HepG2 (cell line): ENCODE data around the gene KRTAP5-6. TPM values are rescaled to one million over a fixed set of nuclear protein-coding genes. Genes with fewer than 3 reads are reported as not detected.

Experiments
- ASH2L ChIP-seq: fragments of 300-600, 200-600 bp; sonication (generic); IDR thresholded peaks from 2 replicates; pipeline ENCODE4 v1.7.0; 2017; ENCODE audit warnings: low read depth, mild to moderate bottlenecking, moderate library complexity, mixed read lengths, low read length; ENCODE audit not compliant: insufficient read length
- BCL6 ChIP-seq: IDR thresholded peaks from 2 replicates; pipeline ENCODE4 v1.6.1; 2016; ENCODE audit warnings: missing genetic modification reagents, missing compliant biosample characterization
- CAMTA2 ChIP-seq: sonication (generic); formaldehyde crosslinking; IDR thresholded peaks from 2 replicates; pipeline ENCODE4 v1.4.0; 2020; ENCODE audit warnings: mild to moderate bottlenecking, missing genetic modification reagents, borderline replicate concordance
- GATAD2A ChIP-seq: IDR thresholded peaks from 2 replicates; pipeline ENCODE4 v1.6.1; 2016
- HDAC1 ChIP-seq: sonication (generic); formaldehyde crosslinking; IDR thresholded peaks from 2 replicates; pipeline ENCODE4 v1.5.1; 2020; ENCODE audit warnings: mild to moderate bottlenecking, missing genetic modification reagents
- HNF4G ChIP-seq, 2 experiments: sonication (generic) in 1 of 2; formaldehyde crosslinking in 1 of 2; IDR thresholded peaks; 2 replicates each; pipeline versions ENCODE4 v1.4.0 to v1.6.1; 2011 to 2020; ENCODE audit warnings: borderline replicate concordance in 2 of 2, low read depth in 2 of 2, mild to moderate bottlenecking in 2 of 2, low read length in 1 of 2, missing genetic modification reagents in 1 of 2, moderate library complexity in 1 of 2
- HOXD1 ChIP-seq: sonication (generic); formaldehyde crosslinking; IDR thresholded peaks from 2 replicates; pipeline ENCODE4 v1.5.0; 2020; ENCODE audit warnings: missing genetic modification reagents
- ISL2 ChIP-seq: sonication (generic); formaldehyde crosslinking; IDR thresholded peaks from 2 replicates; pipeline ENCODE4 v1.5.0; 2020; ENCODE audit warnings: missing genetic modification reagents
- KLF6 ChIP-seq: IDR thresholded peaks from 2 replicates; pipeline ENCODE4 v1.8.0; 2016; ENCODE audit warnings: missing biosample characterization, missing genetic modification reagents
- KMT2B ChIP-seq: IDR thresholded peaks from 2 replicates; pipeline ENCODE4 v1.6.1; 2016; ENCODE audit warnings: missing genetic modification reagents, missing compliant biosample characterization
- MEF2D ChIP-seq: sonication (generic); formaldehyde crosslinking; IDR thresholded peaks from 2 replicates; pipeline ENCODE4 v1.5.1; 2020; ENCODE audit warnings: mild to moderate bottlenecking, missing genetic modification reagents
- PHF21A ChIP-seq: sonication (generic); formaldehyde crosslinking; IDR thresholded peaks from 2 replicates; pipeline ENCODE4 v1.5.0; 2020; ENCODE audit warnings: mild to moderate bottlenecking, missing genetic modification reagents
- SP5 ChIP-seq: IDR thresholded peaks from 2 replicates; pipeline ENCODE4 v1.6.1; 2016; ENCODE audit warnings: low read depth, borderline replicate concordance
- SPEN ChIP-seq: sonication (generic); formaldehyde crosslinking; IDR thresholded peaks from 2 replicates; pipeline ENCODE4 v1.5.1; 2020; ENCODE audit warnings: low read depth, mild to moderate bottlenecking, missing genetic modification reagents
- TEAD3 ChIP-seq: optimal IDR thresholded peaks from 2 replicates; pipeline ENCODE3; 2016; ENCODE audit warnings: borderline replicate concordance
- ZNF264 ChIP-seq: sonication (generic); formaldehyde crosslinking; IDR thresholded peaks from 2 replicates; pipeline ENCODE4 v1.4.0; 2020; ENCODE audit warnings: missing genetic modification reagents
- polyA plus RNA-seq, 8 experiments: library from polyadenylated mRNA; depleted of rRNA in 3 of 8; stranded (reverse) in 7 of 8; unstranded in 1 of 8; fragments of >200 nt; fragmentation: Illumina TruSeq in 4 of 8; extraction: Trizol in 4 of 8; gene quantifications; 2 replicates each; pipeline versions ENCODE4 v1.2.1 to v1.2.3, GENCODE V29; 2011 to 2016; ENCODE audit warnings: low read depth in 4 of 8, missing spikeins in 1 of 8, mixed read lengths in 1 of 8; ENCODE audit not compliant: insufficient read depth in 1 of 8
- total RNA-seq, 5 experiments: library from RNA; depleted of rRNA; stranded (reverse); fragments of >200 nt; fragmentation: Illumina TruSeq; extraction: Trizol; gene quantifications; 2 replicates each; pipeline ENCODE4 v1.2.3, GENCODE V29; 2016; ENCODE audit warnings: low read depth in 1 of 5
- TF ChIP-seq, protein P1 (sequence below): sonication (generic); formaldehyde crosslinking; conservative IDR thresholded peaks from 2 replicates; pipeline ENCODE4 v1.4.0; 2020; ENCODE audit warnings: mild to moderate bottlenecking, missing genetic modification reagents, moderate library complexity
- TF ChIP-seq, protein P2 (sequence below): IDR thresholded peaks from 2 replicates; pipeline ENCODE4 v1.4.0; 2020; ENCODE audit warnings: mild to moderate bottlenecking, missing genetic modification reagents
- TF ChIP-seq, protein P3 (sequence below): sonication (generic); formaldehyde crosslinking; IDR thresholded peaks from 2 replicates; pipeline ENCODE4 v1.4.0; 2020; ENCODE audit warnings: missing genetic modification reagents
- TF ChIP-seq, protein P4 (sequence below): sonication (generic); formaldehyde crosslinking; conservative IDR thresholded peaks from 2 replicates; pipeline ENCODE4 v1.4.0; 2020; ENCODE audit warnings: missing genetic modification reagents

KRTAP5-6 gene
- total and polyA plus RNA-seq, 2 of the 13 experiments (the other 11 are each of a cell fraction or from before 2014, with no cell fraction given) = not detected

DNA sequence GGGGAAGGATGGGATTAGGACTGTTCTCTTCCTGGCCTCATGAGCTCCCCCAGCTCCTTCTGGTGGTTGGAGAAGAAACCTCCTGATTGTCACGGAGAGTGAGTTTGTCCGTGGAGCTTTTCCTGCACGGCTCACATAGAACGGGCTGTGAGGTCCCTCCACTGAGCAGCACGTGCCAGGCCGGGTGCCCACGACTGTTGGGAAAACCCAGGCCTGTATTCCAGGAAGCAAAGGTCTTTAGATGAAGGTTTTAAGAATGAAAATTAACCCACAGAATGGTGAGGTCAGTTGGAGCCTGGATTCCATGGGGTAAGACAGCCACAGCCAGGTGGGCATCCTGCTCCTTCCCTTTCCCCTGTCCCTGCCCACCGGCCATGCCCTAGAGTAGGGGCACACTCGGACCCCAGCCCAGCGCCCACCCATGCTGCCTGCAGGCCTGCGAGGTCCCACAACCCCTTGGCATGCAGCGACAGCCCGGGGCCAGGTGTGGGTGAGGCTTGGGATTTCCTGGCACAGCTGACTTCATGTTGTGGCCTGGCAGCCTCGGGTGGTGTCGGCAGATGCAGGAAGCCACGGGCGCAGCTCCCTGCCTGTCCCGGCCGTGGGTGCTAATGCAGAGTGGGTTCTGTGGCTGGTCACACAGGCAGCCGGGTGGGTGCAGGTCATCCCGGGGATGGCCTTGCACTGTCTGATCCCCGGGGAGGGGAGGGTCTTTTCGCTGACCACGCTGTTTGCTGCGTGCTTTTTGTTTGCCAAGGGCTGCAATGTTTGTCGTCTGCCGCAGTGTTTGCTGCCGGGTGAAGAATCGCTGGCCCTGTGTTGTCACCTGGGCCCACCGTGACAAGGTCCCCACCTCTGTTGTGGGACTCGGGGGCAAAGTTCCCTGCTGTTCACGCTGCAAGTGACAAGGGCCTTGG lies 7.5 kb upstream of the KRTAP5-6 start (continued):
- TF ChIP-seq CAMTA2 (CRISPR knock-in tag) (peak; percentile 16; the same call in 1 of the 2 replicates), HDAC1 (CRISPR knock-in tag) (peak; percentile 93), GATAD2A (CRISPR knock-in tag) (peak; percentile 97), ASH2L (peak; percentile 15), SP5 (peak; percentile 98), PHF21A (CRISPR knock-in tag) (peak; percentile 89), BCL6 (CRISPR knock-in tag) (peak; percentile 89), SPEN (peak; percentile 66), KLF6 (CRISPR knock-in tag) (peak; percentile 93), ZNF264 (CRISPR knock-in tag) (peak; percentile 83; the same call in 1 of the 2 replicates), ISL2 (CRISPR knock-in tag) (peak; percentile 97), KMT2B (CRISPR knock-in tag) (peak; percentile 63; the same call in 1 of the 2 replicates), HNF4G (IDR thresholded peaks at IDR 0.05; ENCODE audit: borderline replicate concordance, low read depth, low read length) (peak; percentile 90), HNF4G (CRISPR knock-in tag; IDR thresholded peaks at IDR 0.05; ENCODE audit: borderline replicate concordance, low read depth) (peak; percentile 98), HOXD1 (peak; percentile 99), MEF2D (CRISPR knock-in tag) (peak; percentile 81; the same call in 1 of the 2 replicates), TEAD3 (CRISPR knock-in tag) (peak; percentile 40)
- TF ChIP-seq, protein P1, sequence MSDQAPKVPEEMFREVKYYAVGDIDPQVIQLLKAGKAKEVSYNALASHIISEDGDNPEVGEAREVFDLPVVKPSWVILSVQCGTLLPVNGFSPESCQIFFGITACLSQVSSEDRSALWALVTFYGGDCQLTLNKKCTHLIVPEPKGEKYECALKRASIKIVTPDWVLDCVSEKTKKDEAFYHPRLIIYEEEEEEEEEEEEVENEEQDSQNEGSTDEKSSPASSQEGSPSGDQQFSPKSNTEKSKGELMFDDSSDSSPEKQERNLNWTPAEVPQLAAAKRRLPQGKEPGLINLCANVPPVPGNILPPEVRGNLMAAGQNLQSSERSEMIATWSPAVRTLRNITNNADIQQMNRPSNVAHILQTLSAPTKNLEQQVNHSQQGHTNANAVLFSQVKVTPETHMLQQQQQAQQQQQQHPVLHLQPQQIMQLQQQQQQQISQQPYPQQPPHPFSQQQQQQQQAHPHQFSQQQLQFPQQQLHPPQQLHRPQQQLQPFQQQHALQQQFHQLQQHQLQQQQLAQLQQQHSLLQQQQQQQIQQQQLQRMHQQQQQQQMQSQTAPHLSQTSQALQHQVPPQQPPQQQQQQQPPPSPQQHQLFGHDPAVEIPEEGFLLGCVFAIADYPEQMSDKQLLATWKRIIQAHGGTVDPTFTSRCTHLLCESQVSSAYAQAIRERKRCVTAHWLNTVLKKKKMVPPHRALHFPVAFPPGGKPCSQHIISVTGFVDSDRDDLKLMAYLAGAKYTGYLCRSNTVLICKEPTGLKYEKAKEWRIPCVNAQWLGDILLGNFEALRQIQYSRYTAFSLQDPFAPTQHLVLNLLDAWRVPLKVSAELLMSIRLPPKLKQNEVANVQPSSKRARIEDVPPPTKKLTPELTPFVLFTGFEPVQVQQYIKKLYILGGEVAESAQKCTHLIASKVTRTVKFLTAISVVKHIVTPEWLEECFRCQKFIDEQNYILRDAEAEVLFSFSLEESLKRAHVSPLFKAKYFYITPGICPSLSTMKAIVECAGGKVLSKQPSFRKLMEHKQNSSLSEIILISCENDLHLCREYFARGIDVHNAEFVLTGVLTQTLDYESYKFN (CRISPR knock-in tag) = peak; percentile 91
- TF ChIP-seq, protein P2, sequence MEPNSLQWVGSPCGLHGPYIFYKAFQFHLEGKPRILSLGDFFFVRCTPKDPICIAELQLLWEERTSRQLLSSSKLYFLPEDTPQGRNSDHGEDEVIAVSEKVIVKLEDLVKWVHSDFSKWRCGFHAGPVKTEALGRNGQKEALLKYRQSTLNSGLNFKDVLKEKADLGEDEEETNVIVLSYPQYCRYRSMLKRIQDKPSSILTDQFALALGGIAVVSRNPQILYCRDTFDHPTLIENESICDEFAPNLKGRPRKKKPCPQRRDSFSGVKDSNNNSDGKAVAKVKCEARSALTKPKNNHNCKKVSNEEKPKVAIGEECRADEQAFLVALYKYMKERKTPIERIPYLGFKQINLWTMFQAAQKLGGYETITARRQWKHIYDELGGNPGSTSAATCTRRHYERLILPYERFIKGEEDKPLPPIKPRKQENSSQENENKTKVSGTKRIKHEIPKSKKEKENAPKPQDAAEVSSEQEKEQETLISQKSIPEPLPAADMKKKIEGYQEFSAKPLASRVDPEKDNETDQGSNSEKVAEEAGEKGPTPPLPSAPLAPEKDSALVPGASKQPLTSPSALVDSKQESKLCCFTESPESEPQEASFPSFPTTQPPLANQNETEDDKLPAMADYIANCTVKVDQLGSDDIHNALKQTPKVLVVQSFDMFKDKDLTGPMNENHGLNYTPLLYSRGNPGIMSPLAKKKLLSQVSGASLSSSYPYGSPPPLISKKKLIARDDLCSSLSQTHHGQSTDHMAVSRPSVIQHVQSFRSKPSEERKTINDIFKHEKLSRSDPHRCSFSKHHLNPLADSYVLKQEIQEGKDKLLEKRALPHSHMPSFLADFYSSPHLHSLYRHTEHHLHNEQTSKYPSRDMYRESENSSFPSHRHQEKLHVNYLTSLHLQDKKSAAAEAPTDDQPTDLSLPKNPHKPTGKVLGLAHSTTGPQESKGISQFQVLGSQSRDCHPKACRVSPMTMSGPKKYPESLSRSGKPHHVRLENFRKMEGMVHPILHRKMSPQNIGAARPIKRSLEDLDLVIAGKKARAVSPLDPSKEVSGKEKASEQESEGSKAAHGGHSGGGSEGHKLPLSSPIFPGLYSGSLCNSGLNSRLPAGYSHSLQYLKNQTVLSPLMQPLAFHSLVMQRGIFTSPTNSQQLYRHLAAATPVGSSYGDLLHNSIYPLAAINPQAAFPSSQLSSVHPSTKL (CRISPR knock-in tag) = peak; percentile 92
- TF ChIP-seq, protein P3, sequence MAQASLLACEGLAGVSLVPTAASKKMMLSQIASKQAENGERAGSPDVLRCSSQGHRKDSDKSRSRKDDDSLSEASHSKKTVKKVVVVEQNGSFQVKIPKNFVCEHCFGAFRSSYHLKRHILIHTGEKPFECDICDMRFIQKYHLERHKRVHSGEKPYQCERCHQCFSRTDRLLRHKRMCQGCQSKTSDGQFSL (CRISPR knock-in tag) = peak; percentile 64
- TF ChIP-seq, protein P4, sequence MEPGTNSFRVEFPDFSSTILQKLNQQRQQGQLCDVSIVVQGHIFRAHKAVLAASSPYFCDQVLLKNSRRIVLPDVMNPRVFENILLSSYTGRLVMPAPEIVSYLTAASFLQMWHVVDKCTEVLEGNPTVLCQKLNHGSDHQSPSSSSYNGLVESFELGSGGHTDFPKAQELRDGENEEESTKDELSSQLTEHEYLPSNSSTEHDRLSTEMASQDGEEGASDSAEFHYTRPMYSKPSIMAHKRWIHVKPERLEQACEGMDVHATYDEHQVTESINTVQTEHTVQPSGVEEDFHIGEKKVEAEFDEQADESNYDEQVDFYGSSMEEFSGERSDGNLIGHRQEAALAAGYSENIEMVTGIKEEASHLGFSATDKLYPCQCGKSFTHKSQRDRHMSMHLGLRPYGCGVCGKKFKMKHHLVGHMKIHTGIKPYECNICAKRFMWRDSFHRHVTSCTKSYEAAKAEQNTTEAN (CRISPR knock-in tag) = peak; percentile 89
